Measurements from ENCODE around the gene SFT2D2.

GRCh38 chr1:168199056-168199455 is 26.7 kb upstream of the SFT2D2 start:
- TF ChIP-seq EZH2phosphoT487 (IDR thresholded peaks at IDR 0.05) (no peak), CTCF (IDR thresholded peaks at IDR 0.05) (no peak)

Measured in neural progenitor cell (in vitro differentiated cells).